ENCODE data around the gene VAV2. TPM values are rescaled to one million over a fixed set of nuclear protein-coding genes. Genes with fewer than 3 reads are reported as not detected.

Gene VAV2
- total and polyA plus RNA-seq, 2 of the 4 experiments (the other 2 are of a cell fraction) = 10.8 to 13.4 TPM

- no TSS peak for BruUV-seq (replicated peaks)
- ChIA-PET CTCF (interaction anchor here (0.6 kb wide), 1 partner anchor 27 kb away, joined by 3 read pairs; no protein-coding TSS in a partner anchor), POLR2A (ENCODE audit: unreplicated experiment) (no interaction called here)
- Histone ChIP-seq H4K8ac (ENCODE audit: low read depth in 2 of 2, low read length in 2 of 2) (no peak overlapping the region), H3K9me1 (ENCODE audit: insufficient read depth, low read length) (peaks cover 13% of the 10 kb centered on the region), H3K18ac (ENCODE audit: low read depth, low read length) (no peak overlapping the region), H4K20me1 (ENCODE audit: insufficient read depth, low read length) (peaks cover 61% of the 10 kb centered on the region), H3K56ac (ENCODE audit: extremely low read depth, insufficient read depth, low read length) (no peak overlapping the region), H3K9me3 (ENCODE audit: control insufficient read depth, insufficient read depth, low read length) (no peaks in the 10 kb centered on the region; the same call in 1 of the 2 replicates), H3K4ac (ENCODE audit: low read depth, low read length) (no peak overlapping the region), H2AK5ac (ENCODE audit: low read depth, low read length) (no peak overlapping the region), H2BK20ac (ENCODE audit: low read depth, low read length) (no peak overlapping the region), H3K9ac (ENCODE audit: low read depth, low read length) (no peak overlapping the region), H3K4me1 (ENCODE audit: control insufficient read depth, insufficient read depth, low read length) (peaks cover 4% of the 10 kb centered on the region), H4K5ac (ENCODE audit: low read depth, low read length) (no peak overlapping the region), H2BK120ac (ENCODE audit: low read depth, low read length) (no peak overlapping the region), H2AK9ac (replicated peaks; ENCODE audit: low read depth, low read length, poor library complexity) (no peak overlapping the region), H3K79me1 (ENCODE audit: low read depth in 1 of 2, low read length in 2 of 2) (peaks cover 26 to 69% of the 10 kb centered on the region in 2 experiments), H2AFZ (replicated peaks; ENCODE audit: low read length, poor library complexity) (no peak overlapping the region), H3K36me3 (ENCODE audit: control insufficient read depth, insufficient read depth, low read length) (no peaks in the 10 kb centered on the region), H3K4me3 (ENCODE audit: insufficient read depth, low read depth, low read length) (no peak overlapping the region), H3K14ac (replicated peaks; ENCODE audit: low read depth, low read length) (no peak overlapping the region), H3K27me3 (ENCODE audit: control insufficient read depth, insufficient read depth, low read length) (no peaks in the 10 kb centered on the region), H4K91ac (ENCODE audit: insufficient read depth, low read depth, low read length) (no peak overlapping the region), H2BK15ac (ENCODE audit: low read depth, low read length) (no peak overlapping the region), H3K4me2 (ENCODE audit: low read depth, low read length) (no peak overlapping the region), H3K23ac (ENCODE audit: low read depth, low read length) (no peak overlapping the region), H3K27ac (ENCODE audit: insufficient read depth, low read length) (no peak overlapping the region), H2BK5ac (ENCODE audit: low read depth, low read length, poor library complexity, severe bottlenecking) (no peak overlapping the region)
- no CpG with 5 or more reads among the region's 7 CpGs for WGBS, 2 experiments (ENCODE audit: extremely low coverage in 2 of 2, insufficient read length in 1 of 2)
- ATAC-seq (ENCODE audit: low read depth) = no peak
- intact Hi-C loops (cut with micrococcal nuclease) = no loop called here
- TF ChIP-seq NFE2L2 (IDR thresholded peaks at IDR 0.05; ENCODE audit: low read depth, low read length) = no peak
- no peak for TF ChIP-seq MAFK (IDR thresholded peaks at IDR 0.05; ENCODE audit: low read depth, low read length)
- TF ChIP-seq RCOR1 (IDR thresholded peaks at IDR 0.05; ENCODE audit: insufficient replicate concordance, low read length) = no peak
- no peak for TF ChIP-seq CHD1 (IDR thresholded peaks at IDR 0.05; ENCODE audit: low read depth, low read length)
- TF ChIP-seq POLR2A (IDR thresholded peaks at IDR 0.05; ENCODE audit: low read depth, low read length) = no peak
- no peak for TF ChIP-seq BHLHE40 (IDR thresholded peaks at IDR 0.05; ENCODE audit: low read depth, low read length)
- no peak for TF ChIP-seq SMC3 (IDR thresholded peaks at IDR 0.05; ENCODE audit: low read depth, low read length)
- no peak for TF ChIP-seq MXI1 (IDR thresholded peaks at IDR 0.05; ENCODE audit: borderline replicate concordance, low read depth, low read length)
- no peak for TF ChIP-seq FOS (IDR thresholded peaks at IDR 0.05; ENCODE audit: low read depth, low read length)
- TF ChIP-seq CEBPB (IDR thresholded peaks at IDR 0.05; ENCODE audit: low read depth, low read length) = no peak
- no peak for TF ChIP-seq RAD21 (IDR thresholded peaks at IDR 0.05; ENCODE audit: low read length)
- TF ChIP-seq ELK1 (IDR thresholded peaks at IDR 0.05; ENCODE audit: borderline replicate concordance, low read depth, low read length) = no peak
- no peak for TF ChIP-seq MAZ (IDR thresholded peaks at IDR 0.05; ENCODE audit: borderline replicate concordance, low read depth, low read length)
- TF ChIP-seq, protein P1, sequence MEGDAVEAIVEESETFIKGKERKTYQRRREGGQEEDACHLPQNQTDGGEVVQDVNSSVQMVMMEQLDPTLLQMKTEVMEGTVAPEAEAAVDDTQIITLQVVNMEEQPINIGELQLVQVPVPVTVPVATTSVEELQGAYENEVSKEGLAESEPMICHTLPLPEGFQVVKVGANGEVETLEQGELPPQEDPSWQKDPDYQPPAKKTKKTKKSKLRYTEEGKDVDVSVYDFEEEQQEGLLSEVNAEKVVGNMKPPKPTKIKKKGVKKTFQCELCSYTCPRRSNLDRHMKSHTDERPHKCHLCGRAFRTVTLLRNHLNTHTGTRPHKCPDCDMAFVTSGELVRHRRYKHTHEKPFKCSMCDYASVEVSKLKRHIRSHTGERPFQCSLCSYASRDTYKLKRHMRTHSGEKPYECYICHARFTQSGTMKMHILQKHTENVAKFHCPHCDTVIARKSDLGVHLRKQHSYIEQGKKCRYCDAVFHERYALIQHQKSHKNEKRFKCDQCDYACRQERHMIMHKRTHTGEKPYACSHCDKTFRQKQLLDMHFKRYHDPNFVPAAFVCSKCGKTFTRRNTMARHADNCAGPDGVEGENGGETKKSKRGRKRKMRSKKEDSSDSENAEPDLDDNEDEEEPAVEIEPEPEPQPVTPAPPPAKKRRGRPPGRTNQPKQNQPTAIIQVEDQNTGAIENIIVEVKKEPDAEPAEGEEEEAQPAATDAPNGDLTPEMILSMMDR (conservative IDR thresholded peaks at IDR 0.05; ENCODE audit: low read depth, low read length) = no peak
- no peak for TF ChIP-seq USF2 (IDR thresholded peaks at IDR 0.05; ENCODE audit: low read depth, low read length)
- no peak for TF ChIP-seq RFX5 (IDR thresholded peaks at IDR 0.05; ENCODE audit: low read depth, low read length)
- DNase-seq = no peak
- in situ Hi-C loops (cut with MboI; ENCODE audit: low sequenced_read_pairs) = no loop called here
- dilution Hi-C loops (cut with HindIII; ENCODE audit: low sequenced_read_pairs, unreplicated experiment) = no loop called here
Measured at GRCh38 chr9:133962341-133962740, 29.8 kb downstream of the VAV2 start.
